Ectodermal cell (in vitro differentiated cells): Measurements from ENCODE around the gene WHAMM.
"Not testable (repeated sequence)": the region's sequence is repeated elsewhere in the genome, so short reads cannot be mapped to it uniquely, and the experiment has no call there.

Source experiments
- H3K27ac ChIP-seq: 2 replicates; pipeline ENCODE4 v1.7.0; 2013; ENCODE audit warnings: mild to moderate bottlenecking, low read depth, low read length; ENCODE audit not compliant: insufficient read depth, poor library complexity, severe bottlenecking
- H3K27me3 ChIP-seq: 2 replicates; pipeline ENCODE4 v1.7.0; 2013; ENCODE audit warnings: mild to moderate bottlenecking, low read length; ENCODE audit not compliant: insufficient read depth, control insufficient read depth, poor library complexity, severe bottlenecking
- H3K36me3 ChIP-seq: one replicate; pipeline ENCODE4 v1.7.0; 2013; ENCODE audit warnings: low read length; ENCODE audit not compliant: control insufficient read depth, insufficient read depth
- H3K4me1 ChIP-seq: one replicate; pipeline ENCODE4 v1.7.0; 2013; ENCODE audit warnings: low read length; ENCODE audit not compliant: control insufficient read depth, insufficient read depth
- H3K4me3 ChIP-seq: 2 replicates; pipeline ENCODE4 v1.7.0; 2013; ENCODE audit warnings: low read depth, low read length, control low read depth; ENCODE audit not compliant: insufficient read depth
- H3K9me3 ChIP-seq: 2 replicates; pipeline ENCODE4 v1.7.0; 2013; ENCODE audit warnings: mild to moderate bottlenecking, low read length, moderate library complexity; ENCODE audit not compliant: control insufficient read depth
- WGBS, 2 experiments: methylation state at CpG; one replicate each; pipeline ENCODE4 v1.1.7; 2013; ENCODE audit warnings: missing lambda C conversion rate in 2 of 2; 5-methylcytosine and 5-hydroxymethylcytosine counted together

WHAMM gene

GRCh38 chr15:82821396-82821795 is 12.0 kb downstream of the WHAMM start:
- H3K36me3 ChIP-seq, H3K27me3 ChIP-seq, H3K9me3 ChIP-seq, H3K4me1 ChIP-seq, H3K27ac ChIP-seq, H3K4me3 ChIP-seq: not testable (repeated sequence)
- 97 to 100% methylated on average over 1 to 2 of the region's 3 CpGs for WGBS, 2 experiments

- H3K36me3 ChIP-seq, H3K9me3 ChIP-seq, H3K4me1 ChIP-seq, H3K4me3 ChIP-seq, H3K27ac ChIP-seq, H3K27me3 ChIP-seq: not testable (repeated sequence)
Observed at GRCh38 chr15:82821851-82822250, 12.4 kb downstream of the WHAMM start.

GRCh38 chr15:82823049-82823448 is 13.6 kb downstream of the WHAMM start:
- no peaks in the 10 kb centered on the region for H3K4me1 ChIP-seq
- WGBS, 2 experiments: 94 to 97% methylated on average over 5 of the region's 5 CpGs
- no peaks in the 10 kb centered on the region for H3K27me3 ChIP-seq
- no peak overlapping the region for H3K27ac ChIP-seq
- H3K4me3 ChIP-seq: no peak overlapping the region
- H3K36me3 ChIP-seq: peaks cover 14% of the 10 kb centered on the region
- no peaks in the 10 kb centered on the region for H3K9me3 ChIP-seq

- Histone ChIP-seq H3K4me1 (no peaks in the 10 kb centered on the region), H3K36me3 (peaks cover 4% of the 10 kb centered on the region), H3K27me3 (no peaks in the 10 kb centered on the region), H3K27ac (no peak overlapping the region), H3K4me3 (no peak overlapping the region), H3K9me3 (no peaks in the 10 kb centered on the region)
- WGBS, 2 experiments: 80 to 91% methylated on average over 1 of the region's 1 CpG
Observed at GRCh38 chr15:82828075-82828474, 18.6 kb downstream of the WHAMM start.

GRCh38 chr15:82829234-82829633 is 19.8 kb downstream of the WHAMM start:
- no peaks in the 10 kb centered on the region for H3K9me3 ChIP-seq
- peaks cover 4% of the 10 kb centered on the region for H3K36me3 ChIP-seq
- H3K4me3 ChIP-seq: no peak overlapping the region
- no peak overlapping the region for H3K27ac ChIP-seq
- H3K27me3 ChIP-seq: no peaks in the 10 kb centered on the region
- H3K4me1 ChIP-seq: no peaks in the 10 kb centered on the region
- 89 to 91% methylated on average over 4 of the region's 4 CpGs for WGBS, 2 experiments

- peaks cover 7% of the 10 kb centered on the region for H3K36me3 ChIP-seq
- 94% methylated on average over 18 of the region's 18 CpGs for WGBS, 2 experiments
- no peak overlapping the region for H3K27ac ChIP-seq
- no peak overlapping the region for H3K4me3 ChIP-seq
- H3K4me1 ChIP-seq: no peaks in the 10 kb centered on the region
- no peaks in the 10 kb centered on the region for H3K9me3 ChIP-seq
- no peaks in the 10 kb centered on the region for H3K27me3 ChIP-seq
Observed at GRCh38 chr15:82830427-82831173, 21.2 kb downstream of the WHAMM start.

- Histone ChIP-seq H3K27ac (no peak overlapping the region), H3K4me1 (no peaks in the 10 kb centered on the region), H3K36me3 (peaks cover 7% of the 10 kb centered on the region), H3K4me3 (no peak overlapping the region), H3K9me3 (no peaks in the 10 kb centered on the region), H3K27me3 (no peaks in the 10 kb centered on the region)
- WGBS, 2 experiments: 92 to 94% methylated on average over 5 of the region's 5 CpGs
Observed at GRCh38 chr15:82831894-82832600, 22.6 kb downstream of the WHAMM start.

GRCh38 chr15:82832601-82833361 is 23.4 kb downstream of the WHAMM start:
- no peak overlapping the region for H3K27ac ChIP-seq
- 89 to 92% methylated on average over 13 of the region's 13 CpGs for WGBS, 2 experiments

GRCh38 chr15:82833362-82833682 is 23.9 kb downstream of the WHAMM start:
- Histone ChIP-seq H3K27me3 (no peaks in the 10 kb centered on the region), H3K27ac (no peak overlapping the region), H3K4me1 (no peaks in the 10 kb centered on the region), H3K36me3 (peaks cover 2% of the 10 kb centered on the region), H3K4me3 (no peak overlapping the region), H3K9me3 (no peaks in the 10 kb centered on the region)
- 95 to 97% methylated on average over 4 of the region's 4 CpGs for WGBS, 2 experiments

More at GRCh38 chr15:82832601-82833361, 23.4 kb downstream of the WHAMM start:
- H3K27me3 ChIP-seq: no peaks in the 10 kb centered on the region
- peaks cover 5% of the 10 kb centered on the region for H3K36me3 ChIP-seq
- H3K4me3 ChIP-seq: no peak overlapping the region
- H3K4me1 ChIP-seq: no peaks in the 10 kb centered on the region
- H3K9me3 ChIP-seq: no peaks in the 10 kb centered on the region

GRCh38 chr15:82835391-82835917 is 26.0 kb downstream of the WHAMM start:
- no peaks in the 10 kb centered on the region for H3K27me3 ChIP-seq
- H3K36me3 ChIP-seq: peaks cover 2% of the 10 kb centered on the region
- H3K9me3 ChIP-seq: no peaks in the 10 kb centered on the region
- no peaks in the 10 kb centered on the region for H3K4me1 ChIP-seq
- no peak overlapping the region for H3K27ac ChIP-seq
- no peak overlapping the region for H3K4me3 ChIP-seq
- 94 to 95% methylated on average over 7 of the region's 7 CpGs for WGBS, 2 experiments
